SK-N-SH treated with all-trans-retinoic acid at 6 μM for 48 hours (cell line): Measurements from ENCODE around the gene CST3.

Experiments used
- RARB ChIP-seq: fragments of 250-450 bp; sonication (Bioruptor Pico); IDR thresholded peaks from 2 replicates; pipeline ENCODE4 v1.8.0; 2021; ENCODE audit warnings: mild to moderate bottlenecking, moderate library complexity
- TCF4 ChIP-seq: fragments of 250-450 bp; sonication (Bioruptor Pico); IDR thresholded peaks from 2 replicates; pipeline ENCODE4 v1.8.0; 2021; ENCODE audit warnings: mild to moderate bottlenecking, moderate library complexity, borderline replicate concordance
- ZC3H10 ChIP-seq: fragments of 250-450 bp; sonication (Bioruptor Pico); IDR thresholded peaks from 2 replicates; pipeline ENCODE4 v1.5.1; 2021; ENCODE audit warnings: mild to moderate bottlenecking, moderate library complexity
- ZNF565 ChIP-seq: fragments of 450-650 bp; formaldehyde crosslinking; conservative IDR thresholded peaks from 2 replicates; pipeline ENCODE4 v1.5.0; 2020; ENCODE audit warnings: low read depth, mild to moderate bottlenecking, moderate library complexity
- TF ChIP-seq, protein P1 (sequence below): fragments of 250-450 bp; sonication (Bioruptor Pico); IDR thresholded peaks from 2 replicates; pipeline ENCODE4 v1.5.1; 2021; ENCODE audit warnings: mild to moderate bottlenecking, moderate library complexity

DNA sequence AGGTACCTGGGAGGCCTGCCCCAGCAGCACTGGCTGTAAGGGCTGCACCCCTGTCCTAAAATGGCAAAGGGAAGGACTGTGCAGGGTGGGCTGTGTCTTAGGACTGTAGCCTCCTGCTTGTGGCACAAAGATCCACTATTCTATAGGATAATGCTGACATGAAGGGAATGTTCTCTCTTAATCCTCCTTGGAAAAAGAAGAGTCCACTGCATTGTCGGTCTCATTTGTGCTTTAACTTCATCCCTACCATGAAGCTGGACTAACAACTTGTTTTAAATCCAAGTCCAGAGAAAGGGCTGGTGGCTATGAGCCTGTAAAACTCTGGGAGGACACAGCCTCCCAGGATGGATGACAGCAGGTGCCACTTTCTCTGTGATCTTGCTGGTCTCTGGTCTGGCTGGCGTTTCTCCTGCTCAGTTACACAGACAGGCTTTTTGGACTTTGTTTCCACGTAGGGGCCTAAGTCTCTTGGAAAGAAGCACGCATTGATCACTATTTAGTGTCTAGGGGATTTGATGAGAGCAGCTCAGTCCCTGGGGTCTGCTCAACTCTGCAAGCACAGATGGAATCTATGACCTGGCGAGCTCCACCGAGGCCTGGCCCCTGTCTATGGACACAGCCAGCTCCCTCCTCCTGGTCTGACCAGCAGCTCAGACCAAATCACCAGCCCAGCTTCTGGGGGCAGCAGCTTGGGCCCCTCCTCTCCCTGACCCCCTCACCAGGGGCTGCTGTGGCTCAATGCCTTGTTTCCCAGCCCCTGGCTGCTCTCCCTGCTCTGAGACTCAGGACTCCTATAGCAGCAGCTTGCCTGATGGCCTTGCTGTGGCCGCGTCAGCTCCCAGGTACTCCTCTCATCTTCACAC lies 4.8 kb downstream of the CST3 start:
- TF ChIP-seq TCF4 (no peak), ZNF565 (no peak), ZC3H10 (CRISPR knock-in tag) (no peak), RARB (CRISPR knock-in tag) (no peak)
- TF ChIP-seq, protein P1, sequence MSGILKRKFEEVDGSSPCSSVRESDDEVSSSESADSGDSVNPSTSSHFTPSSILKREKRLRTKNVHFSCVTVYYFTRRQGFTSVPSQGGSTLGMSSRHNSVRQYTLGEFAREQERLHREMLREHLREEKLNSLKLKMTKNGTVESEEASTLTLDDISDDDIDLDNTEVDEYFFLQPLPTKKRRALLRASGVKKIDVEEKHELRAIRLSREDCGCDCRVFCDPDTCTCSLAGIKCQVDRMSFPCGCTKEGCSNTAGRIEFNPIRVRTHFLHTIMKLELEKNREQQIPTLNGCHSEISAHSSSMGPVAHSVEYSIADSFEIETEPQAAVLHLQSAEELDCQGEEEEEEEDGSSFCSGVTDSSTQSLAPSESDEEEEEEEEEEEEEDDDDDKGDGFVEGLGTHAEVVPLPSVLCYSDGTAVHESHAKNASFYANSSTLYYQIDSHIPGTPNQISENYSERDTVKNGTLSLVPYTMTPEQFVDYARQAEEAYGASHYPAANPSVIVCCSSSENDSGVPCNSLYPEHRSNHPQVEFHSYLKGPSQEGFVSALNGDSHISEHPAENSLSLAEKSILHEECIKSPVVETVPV = no peak
